Measurements from ENCODE around the gene TAF7L.

TAF7L gene

DNA sequence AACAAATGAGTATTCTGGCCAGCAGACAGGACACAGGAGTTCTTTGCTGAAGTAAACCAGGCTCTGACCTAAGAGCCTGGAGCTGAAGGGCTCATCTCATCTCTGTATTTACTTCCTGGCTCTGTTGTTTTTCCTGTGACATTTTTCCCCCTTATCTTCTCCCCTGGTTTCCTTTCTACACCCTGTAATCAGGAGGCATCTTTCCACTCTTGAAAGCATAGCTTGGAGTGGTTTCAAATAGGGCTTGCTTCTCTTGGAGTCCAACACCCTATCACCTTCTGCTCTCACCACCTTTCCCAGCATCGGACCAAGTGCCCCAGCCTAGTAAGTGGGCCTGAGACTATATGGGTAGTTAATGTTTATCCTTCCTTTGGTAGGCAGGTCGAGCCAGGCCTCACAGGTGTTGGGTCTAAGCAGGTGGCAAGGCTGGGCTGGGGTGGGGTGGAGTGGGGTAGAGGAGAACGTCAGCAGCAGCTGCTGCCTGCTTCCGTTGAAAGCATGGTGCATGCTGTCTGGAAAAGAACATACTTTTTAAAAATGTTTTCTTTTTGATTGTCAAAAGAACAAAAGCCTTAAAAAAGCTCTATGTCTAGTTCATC, 70.4 kb downstream of the TAF7L start:
- DNase-seq, result no peak

DNA sequence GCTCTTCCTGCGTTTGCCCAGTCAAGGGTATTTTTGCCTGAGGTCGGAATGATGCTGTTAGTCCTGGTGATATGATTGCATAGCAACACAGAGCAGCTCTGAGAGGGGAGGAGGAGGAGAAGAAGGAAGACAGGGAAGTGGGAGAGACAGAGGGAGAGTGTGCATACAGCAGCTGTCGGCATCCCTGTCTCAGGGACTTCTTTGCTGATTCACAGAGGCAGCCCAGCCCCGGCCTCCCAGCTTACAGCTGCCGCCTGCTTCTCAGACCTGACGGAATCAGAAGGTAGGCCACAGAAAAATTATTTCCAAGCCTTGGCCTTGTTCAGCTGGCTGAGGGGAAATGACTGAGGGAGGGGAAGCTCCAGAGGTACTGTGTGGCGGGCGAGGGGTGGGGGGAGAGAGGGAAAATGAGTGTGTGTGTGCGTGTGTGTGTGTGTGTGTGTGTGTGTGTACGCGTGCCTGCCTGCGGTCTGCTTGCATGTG, 71.2 kb downstream of the TAF7L start:
- no peak for DNase-seq

DNA sequence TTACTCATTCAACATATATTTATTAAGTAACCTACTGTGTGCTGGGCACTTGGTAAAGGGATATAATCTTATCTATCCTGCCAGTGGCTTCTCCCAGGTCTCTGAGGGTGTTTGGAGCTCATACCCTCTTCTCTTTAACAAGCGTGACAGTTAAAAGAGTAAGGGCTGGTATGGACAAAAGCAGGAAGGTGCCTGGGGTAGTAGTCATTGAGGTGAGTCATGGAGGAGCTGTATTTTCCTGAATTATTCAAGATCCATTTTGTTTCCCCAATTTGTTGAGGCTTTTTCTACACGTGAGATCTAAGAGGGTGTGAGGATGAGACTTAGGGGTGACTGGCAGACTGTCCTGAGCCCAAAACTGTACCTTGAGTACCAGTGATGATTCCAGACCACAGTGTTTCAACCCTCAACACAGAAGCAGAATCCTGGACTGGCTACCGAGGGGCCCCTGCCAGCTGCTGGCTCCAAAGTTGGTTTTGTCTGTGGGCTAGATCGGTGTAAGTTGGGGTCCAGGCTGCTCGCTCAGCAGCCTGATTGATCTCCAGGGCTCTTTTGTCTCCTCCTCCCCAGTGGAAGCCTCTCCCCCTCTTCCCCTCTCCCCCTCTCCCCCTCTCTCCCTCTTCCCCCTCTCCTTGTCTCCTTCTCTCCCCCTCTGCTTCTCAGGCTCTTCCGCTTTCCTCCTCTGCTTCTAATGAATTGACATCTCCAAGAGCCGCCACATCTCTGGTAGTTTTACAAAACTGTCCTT, 71.8 kb downstream of the TAF7L start, which contains the start of gene DRP2:
Gene DRP2 (plus strand): TSS at position 671 of the 748 bp plus-strand sequence. CDS start 11,862 bp downstream, outside the sequence.
- no peak for DNase-seq
